ENCODE measurements around the gene ITPR2.
"Not testable (repeated sequence)": the region's sequence is repeated elsewhere in the genome, so short reads cannot be mapped to it uniquely, and the experiment has no call there.

ITPR2 gene

GRCh38 chr12:26551385-26551784 is 281.6 kb downstream of the ITPR2 start:
- no peak for DNase-seq

DNA sequence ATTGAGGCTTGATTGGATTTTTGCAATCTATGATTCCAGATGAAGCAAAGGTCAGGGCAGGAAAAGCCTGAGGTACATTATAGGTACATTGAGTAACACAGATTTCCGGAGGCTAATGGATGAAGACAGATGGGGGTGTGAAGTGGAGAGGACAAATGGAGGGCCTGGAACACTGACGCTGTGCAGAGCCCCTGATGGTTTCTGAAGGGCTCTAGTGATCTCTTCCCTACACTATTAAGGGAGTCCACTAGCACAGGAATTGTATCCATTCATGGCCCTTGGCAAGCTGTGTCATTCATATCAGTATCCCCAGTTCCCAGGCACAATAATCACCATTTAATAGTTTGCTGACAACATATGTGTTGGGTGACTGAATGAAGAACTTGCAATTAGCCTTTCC is 284.8 kb downstream of the ITPR2 start:
- no peak for DNase-seq

DNA sequence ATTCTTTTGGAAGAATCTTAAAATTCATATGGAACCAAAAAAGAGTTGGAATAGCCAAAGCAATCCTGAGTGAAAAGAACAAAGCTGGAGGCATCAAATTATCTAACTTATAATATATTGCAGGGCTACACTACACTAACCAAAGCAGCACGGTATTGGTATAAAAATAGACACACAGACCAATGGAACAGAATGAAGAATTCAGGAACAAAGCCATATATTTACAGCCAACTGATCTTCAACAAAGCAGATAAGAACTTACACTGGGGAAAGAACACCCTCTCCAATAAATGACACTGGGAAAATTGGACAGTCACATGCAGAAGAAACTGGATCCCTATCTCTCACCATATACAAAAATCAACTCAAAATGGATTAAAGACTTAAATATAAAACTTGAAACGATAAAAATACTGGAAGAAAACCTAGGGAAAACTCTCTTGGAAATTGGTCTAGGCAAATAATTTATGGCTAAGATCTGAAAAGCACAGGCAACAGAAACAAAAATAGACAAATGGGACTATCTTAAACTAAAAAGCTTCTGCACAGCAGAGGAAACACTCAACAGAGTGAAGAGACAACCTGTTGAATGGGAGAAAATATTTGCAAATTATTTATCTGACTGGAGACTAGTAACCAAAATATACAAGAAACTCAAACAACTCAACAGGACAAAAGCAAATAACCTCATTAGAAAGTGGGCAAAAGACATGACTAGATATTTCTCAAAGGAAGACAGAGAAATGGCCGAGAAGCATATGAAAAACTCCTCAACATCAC is 286.3 kb downstream of the ITPR2 start:
- DNase-seq, result no peak

DNA sequence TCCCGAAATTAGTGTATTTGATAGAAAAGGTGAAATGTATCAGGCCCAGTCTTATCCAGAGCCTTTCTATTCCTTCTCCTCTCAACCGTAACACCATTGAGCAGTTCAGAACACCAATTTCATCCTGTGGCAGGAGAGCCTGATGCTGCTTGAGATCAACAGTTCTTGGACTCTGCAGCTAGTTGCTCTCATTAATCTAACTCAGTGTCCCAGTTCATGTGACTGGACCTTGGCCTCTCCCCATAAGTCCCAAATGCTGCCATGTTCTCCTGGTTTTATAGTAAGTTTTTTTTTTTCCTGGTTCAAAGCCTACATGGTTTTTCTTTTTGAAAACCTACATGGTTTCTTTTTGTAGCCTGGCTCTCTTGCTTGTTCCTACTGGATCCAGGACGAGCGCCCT is 293.9 kb downstream of the ITPR2 start:
- no peak for DNase-seq

- DNase-seq, result no peak
These were observed 295.3 kb downstream of the ITPR2 start for GRCh38 chr12:26537651-26538050.

DNA sequence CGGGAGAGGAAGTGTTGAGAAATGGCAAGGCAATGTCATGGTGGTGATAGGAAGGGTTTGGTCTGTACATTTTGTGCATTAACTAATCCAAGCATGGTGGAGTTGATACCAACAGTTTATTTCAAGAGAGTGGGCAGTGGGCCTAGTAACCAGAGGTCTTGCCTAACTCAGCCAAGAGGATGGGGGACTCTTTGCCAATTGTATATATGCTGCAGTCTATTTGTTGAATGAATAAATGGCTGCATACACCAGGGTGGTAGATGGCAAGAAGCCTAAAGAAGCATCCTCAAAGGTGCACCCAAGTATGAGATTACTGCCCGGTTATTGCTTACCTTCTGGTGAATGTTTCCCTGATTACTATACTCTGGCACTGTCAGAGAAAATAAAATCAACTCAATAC is 295.9 kb downstream of the ITPR2 start:
- no peak for DNase-seq

DNA sequence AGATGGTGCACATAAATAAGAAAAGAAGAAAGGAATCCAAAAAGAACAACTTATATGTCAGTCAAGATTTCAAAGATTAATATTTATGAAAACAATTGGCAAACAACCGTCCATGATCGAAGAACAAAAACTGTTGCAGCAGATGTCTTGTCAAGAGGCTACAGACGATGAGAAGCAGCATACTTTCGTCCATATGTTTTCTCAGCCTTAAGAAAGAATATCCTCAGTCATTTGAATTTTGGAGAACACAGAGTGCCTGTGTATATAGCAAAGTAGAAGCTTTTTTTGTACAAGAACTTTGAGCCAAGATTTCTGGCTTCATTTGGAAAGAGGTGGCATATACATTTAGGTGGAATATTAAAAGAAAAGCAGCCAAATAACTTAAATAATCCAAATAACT is 297.2 kb downstream of the ITPR2 start:
- DNase-seq, result no peak

- DNase-seq, result no peak
These were observed 298.9 kb downstream of the ITPR2 start for GRCh38 chr12:26534071-26534470.

GRCh38 chr12:26533211-26533610 is 299.8 kb downstream of the ITPR2 start:
- no peak for DNase-seq

DNA sequence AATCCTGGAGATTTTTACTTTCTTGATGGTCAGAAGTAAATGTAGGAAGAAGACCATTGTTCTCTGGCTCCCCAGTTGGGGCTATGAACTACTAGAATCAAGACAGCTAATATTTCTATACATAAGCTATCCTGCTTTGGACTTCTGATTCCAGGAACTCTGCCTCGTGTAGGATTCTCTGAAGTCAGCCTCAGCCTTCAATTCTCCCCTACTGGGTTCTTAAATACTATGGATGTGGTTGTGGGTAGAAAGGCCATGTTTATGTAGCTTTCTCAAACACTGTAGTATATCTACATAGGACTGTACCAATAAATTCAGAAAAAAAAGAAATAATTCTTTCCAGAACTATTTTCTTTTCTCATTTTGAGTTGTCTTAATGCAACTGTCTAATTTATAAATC is 302.5 kb downstream of the ITPR2 start:
- DNase-seq, result no peak

GRCh38 chr12:26528943-26529342 is 304.1 kb downstream of the ITPR2 start:
- no peak for DNase-seq

DNA sequence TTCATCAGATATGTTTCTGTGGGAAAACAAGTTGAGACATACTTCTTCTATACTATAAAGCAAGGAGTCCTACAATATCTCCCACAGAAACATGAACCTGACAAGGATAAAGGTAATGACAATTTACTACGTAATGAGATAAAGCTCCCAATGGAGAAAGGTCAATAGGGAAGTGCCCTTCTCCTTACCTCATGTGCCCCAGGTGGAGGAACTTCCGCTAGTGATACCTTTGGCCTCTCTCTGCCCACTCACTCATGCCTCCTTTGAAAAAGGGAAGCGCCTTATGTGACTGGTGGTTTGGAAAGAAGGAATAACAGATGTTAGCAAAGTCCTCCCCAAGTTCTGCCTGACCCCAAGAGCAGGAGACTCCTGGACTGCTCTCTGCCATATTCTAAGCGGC is 305.3 kb downstream of the ITPR2 start:
- DNase-seq, result no peak

DNA sequence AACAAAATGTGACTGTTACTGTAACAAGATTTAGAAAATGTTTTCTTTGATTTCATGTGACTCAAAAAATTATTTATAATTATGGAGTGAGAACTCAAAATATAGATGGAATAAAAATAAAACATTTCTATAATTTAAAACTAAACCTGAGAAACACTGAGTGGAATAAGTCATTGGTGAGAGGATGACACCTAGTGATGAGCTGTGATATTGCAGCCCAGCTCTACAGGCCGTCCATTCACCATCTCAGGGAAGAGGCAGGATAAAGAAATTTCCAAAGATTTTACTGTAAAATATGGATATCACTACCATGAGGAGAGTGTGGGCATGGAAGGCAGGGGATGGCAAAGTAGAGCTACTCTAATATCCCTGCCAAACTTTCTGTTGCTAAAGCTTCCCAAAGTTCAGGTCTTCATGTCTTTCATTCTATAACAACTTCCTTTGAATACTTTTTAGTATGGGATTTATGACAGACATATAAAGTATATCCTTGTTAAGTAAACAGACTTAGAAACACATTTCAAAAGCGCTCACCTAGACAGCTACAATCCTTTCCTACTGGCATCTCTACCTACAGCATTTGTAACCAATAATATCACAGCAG is 308.0 kb downstream of the ITPR2 start:
- DNase-seq, result no peak

DNA sequence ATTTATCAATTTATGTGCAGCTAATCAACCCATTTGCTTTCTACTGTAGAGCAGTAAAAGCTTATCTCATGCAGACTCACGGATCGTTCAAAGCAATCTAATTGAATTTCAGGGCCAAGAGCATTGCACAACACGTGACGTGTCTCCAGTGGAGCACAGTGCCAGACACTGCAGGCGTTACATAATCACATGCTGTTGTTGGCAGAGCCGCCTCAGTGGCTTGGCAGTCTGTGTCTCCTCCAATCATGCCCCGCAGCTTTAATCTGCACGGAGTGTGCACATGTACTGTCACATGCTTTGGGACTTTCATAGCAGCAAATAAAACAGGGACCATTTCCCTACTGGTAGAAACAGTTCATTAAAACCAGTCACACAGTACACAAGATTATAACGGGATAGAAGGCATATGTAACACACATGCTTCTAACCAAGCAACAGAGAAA is 309.3 kb downstream of the ITPR2 start:
- DNase-seq, result peak; percentile 66 to 79

DNA sequence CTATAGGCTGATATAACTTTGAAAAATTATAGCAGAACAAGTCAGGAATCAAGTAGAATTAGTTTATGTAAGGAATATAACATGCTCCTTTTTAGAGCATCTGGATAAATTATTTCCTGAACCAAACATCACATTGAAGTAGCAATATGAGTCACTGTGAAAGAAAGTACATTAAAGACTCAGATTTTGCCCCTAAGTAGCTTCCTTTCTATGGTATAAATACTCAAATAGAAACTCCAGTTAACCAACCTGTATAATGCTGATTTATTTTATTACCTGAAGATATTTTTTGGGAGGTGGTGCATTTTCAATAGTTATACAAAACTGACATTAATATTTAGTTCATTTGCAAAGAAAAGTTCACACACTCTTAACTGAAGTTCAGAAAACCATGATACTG is 312.1 kb downstream of the ITPR2 start:
- no peak for DNase-seq

DNA sequence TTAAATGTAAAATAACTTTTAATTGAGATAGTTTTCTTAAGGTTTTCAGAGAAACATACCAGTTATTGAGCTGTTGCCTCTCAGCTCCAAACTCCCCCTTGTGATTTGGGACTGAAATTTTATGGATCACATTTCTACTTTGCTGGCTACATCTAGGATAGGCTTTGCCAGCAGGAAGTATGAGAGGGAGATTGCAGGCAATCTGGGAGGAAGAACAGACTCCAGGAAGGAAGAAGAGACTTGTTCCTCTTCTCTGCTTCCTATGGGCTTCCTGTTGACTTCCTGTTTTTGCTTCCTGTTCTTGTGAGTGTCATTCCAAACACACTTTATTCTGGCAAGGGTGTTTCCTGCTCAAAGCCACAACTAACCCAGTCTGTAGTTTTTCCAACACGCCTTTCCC is 312.9 kb downstream of the ITPR2 start:
- DNase-seq, result no peak

- no peak for DNase-seq
These were observed 313.5 kb downstream of the ITPR2 start for GRCh38 chr12:26519462-26519861.

DNA sequence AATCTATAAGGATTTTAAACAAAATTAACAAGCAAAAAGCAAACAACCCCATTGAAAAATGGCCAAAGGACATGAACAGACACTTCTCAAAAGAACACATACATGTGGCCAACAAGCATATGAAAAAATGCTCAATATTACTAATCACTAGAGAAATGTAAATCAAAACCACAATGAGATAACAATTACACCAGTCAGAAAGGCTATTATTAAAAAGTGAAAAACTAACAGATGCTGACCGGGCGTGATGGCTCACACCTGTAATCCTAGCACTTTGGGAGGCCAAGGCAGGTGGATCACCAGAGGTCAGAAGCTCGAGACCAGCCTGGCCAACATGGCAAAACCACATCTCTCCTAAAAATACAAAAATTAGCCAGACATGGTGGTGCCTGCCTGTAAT is 315.7 kb downstream of the ITPR2 start:
- DNase-seq, result not testable (repeated sequence)

DNA sequence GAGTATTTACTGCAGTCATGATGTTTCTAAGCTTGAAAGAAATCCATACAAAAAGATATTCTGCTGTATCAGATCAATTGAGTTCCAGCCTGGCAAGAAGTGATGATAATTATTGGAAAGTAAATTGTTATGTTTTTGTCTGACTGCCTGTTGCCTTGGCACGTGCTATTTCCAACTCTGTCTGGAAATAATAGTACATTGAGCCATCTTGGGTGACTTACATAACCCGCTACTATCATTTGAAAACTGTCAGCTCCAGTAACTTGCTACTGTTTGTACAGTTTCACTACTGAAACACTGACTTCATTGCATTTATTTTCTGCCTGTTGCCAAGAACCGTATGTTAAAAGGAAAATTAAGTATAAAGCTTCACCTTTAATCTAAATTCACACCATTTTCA is 318.6 kb downstream of the ITPR2 start:
- DNase-seq, result no peak

- no peak for DNase-seq
These were observed 319.5 kb downstream of the ITPR2 start for GRCh38 chr12:26513363-26514043.

GRCh38 chr12:26512213-26512612 is 320.8 kb downstream of the ITPR2 start:
- no peak for DNase-seq

DNA sequence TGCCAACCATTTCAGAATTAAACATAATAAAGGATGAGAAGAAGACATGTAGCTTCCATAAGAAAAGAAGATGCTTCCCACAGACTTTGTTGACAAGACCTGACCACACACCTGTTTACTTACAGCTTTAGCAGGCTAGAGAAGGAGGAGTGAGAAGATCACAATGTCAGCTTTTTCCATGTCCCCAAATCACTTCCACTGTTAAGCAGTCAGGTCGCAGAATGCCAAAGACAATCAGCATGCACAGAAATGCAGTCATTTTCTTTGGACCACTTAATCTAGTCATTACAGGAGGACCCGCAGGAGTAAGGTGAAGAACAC is 322.7 kb downstream of the ITPR2 start:
- peak in 1 of 2 experiments; percentile 40 for DNase-seq

- DNase-seq, result no peak
These were observed 325.4 kb downstream of the ITPR2 start for GRCh38 chr12:26507613-26508012.

GRCh38 chr12:26499979-26500640 is 332.9 kb downstream of the ITPR2 start:
- DNase-seq, result no peak
